ENCODE data around the gene GSTA4.

- no peak for TF ChIP-seq CTCF (conservative IDR thresholded peaks at IDR 0.05; ENCODE audit: low read depth in 2 of 2)
- TF ChIP-seq EZH2phosphoT487 (IDR thresholded peaks at IDR 0.05; ENCODE audit: unreplicated experiment) = no peak
- TF ChIP-seq, protein P1, sequence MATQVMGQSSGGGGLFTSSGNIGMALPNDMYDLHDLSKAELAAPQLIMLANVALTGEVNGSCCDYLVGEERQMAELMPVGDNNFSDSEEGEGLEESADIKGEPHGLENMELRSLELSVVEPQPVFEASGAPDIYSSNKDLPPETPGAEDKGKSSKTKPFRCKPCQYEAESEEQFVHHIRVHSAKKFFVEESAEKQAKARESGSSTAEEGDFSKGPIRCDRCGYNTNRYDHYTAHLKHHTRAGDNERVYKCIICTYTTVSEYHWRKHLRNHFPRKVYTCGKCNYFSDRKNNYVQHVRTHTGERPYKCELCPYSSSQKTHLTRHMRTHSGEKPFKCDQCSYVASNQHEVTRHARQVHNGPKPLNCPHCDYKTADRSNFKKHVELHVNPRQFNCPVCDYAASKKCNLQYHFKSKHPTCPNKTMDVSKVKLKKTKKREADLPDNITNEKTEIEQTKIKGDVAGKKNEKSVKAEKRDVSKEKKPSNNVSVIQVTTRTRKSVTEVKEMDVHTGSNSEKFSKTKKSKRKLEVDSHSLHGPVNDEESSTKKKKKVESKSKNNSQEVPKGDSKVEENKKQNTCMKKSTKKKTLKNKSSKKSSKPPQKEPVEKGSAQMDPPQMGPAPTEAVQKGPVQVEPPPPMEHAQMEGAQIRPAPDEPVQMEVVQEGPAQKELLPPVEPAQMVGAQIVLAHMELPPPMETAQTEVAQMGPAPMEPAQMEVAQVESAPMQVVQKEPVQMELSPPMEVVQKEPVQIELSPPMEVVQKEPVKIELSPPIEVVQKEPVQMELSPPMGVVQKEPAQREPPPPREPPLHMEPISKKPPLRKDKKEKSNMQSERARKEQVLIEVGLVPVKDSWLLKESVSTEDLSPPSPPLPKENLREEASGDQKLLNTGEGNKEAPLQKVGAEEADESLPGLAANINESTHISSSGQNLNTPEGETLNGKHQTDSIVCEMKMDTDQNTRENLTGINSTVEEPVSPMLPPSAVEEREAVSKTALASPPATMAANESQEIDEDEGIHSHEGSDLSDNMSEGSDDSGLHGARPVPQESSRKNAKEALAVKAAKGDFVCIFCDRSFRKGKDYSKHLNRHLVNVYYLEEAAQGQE (IDR thresholded peaks at IDR 0.05; ENCODE audit: unreplicated experiment) = no peak
- no peak for TF ChIP-seq CREB1 (CRISPR knock-in tag; IDR thresholded peaks at IDR 0.05; ENCODE audit: low read depth)
- TF ChIP-seq EZH2 (IDR thresholded peaks at IDR 0.05; ENCODE audit: low read depth, unreplicated experiment) = no peak
- no peak for TF ChIP-seq POLR2AphosphoS5 (IDR thresholded peaks at IDR 0.05; ENCODE audit: low read depth)
- no peak for TF ChIP-seq NANOG (IDR thresholded peaks at IDR 0.05; ENCODE audit: borderline replicate concordance)
- TF ChIP-seq ZNF331 (CRISPR knock-in tag; IDR thresholded peaks at IDR 0.05; ENCODE audit: low read depth) = no peak
- TF ChIP-seq ZNF114 (CRISPR knock-in tag; IDR thresholded peaks at IDR 0.05) = no peak
- TF ChIP-seq ETS1 (IDR thresholded peaks at IDR 0.05) = no peak
These were observed 34.7 kb upstream of the GSTA4 start for GRCh38 chr6:53029761-53030160.
